Caco-2 (cell line): ENCODE measurements around the gene FRY. TPM values are rescaled to one million over a fixed set of nuclear protein-coding genes. Genes with fewer than 3 reads are reported as not detected.

Experiments used
- BruUV-seq: library from RNA; stranded (reverse); fragments of 400-500 nt; replicated peaks from 2 replicates; lab custom pipeline; 2021; lab: Mats Ljungman, UMichigan
- CTCF ChIA-PET: fragments of 300-600 bp; sonication (Branson Sonifier 250); formaldehyde crosslinking; loops from one replicate; lab custom pipeline; 2022; ENCODE audit warnings: antibody characterized with exemption; lab: Charles Lee
- POLR2A ChIA-PET: fragments of 300-600 bp; sonication (Branson Sonifier 250); formaldehyde crosslinking; loops from one replicate; lab custom pipeline; 2022; ENCODE audit warnings: antibody characterized with exemption; lab: Charles Lee
- DNase-seq, 2 experiments: peaks; one replicate each; pipeline versions ENCODE4 v3.0.0 to v3.0.0-alpha.2; 2020 to 2022
- H3K27me3 ChIP-seq: replicated peaks from 2 replicates; pipeline ENCODE4 v1.6.0; 2011; ENCODE audit warnings: low read length; ENCODE audit not compliant: control insufficient read depth, insufficient read depth
- H3K36me3 ChIP-seq: 2 replicates; pipeline ENCODE4 v1.5.1; 2011; ENCODE audit warnings: low read length; ENCODE audit not compliant: control insufficient read depth, insufficient read depth
- H3K4me1 ChIP-seq: fragments of 250-450 bp; sonication (Bioruptor Pico); 2 replicates; pipeline ENCODE4 v1.5.1; 2020; ENCODE audit warnings: mild to moderate bottlenecking
- H3K4me3 ChIP-seq: 2 replicates; pipeline ENCODE4 v1.5.1; 2011; ENCODE audit warnings: low read depth, mild to moderate bottlenecking, control low read depth, low read length
- H3K9me3 ChIP-seq: fragments of 250-450 bp; sonication (Bioruptor Pico); 2 replicates; pipeline ENCODE4 v1.5.1; 2020; ENCODE audit warnings: mild to moderate bottlenecking, moderate library complexity
- H3K27ac Mint-ChIP-seq: one replicate; pipeline ENCODE4 v1.8.0; 2022; ENCODE audit warnings: mixed read lengths; ENCODE audit not compliant: unreplicated experiment
- H3K27me3 Mint-ChIP-seq: one replicate; pipeline ENCODE4 v1.8.0; 2022; ENCODE audit warnings: mixed read lengths; ENCODE audit not compliant: insufficient read depth, unreplicated experiment
- H3K36me3 Mint-ChIP-seq: one replicate; pipeline ENCODE4 v1.8.0; 2022; ENCODE audit warnings: mild to moderate bottlenecking, mixed read lengths; ENCODE audit not compliant: insufficient read depth, unreplicated experiment
- H3K4me1 Mint-ChIP-seq: one replicate; pipeline ENCODE4 v1.8.0; 2022; ENCODE audit warnings: low read depth, mixed read lengths; ENCODE audit not compliant: unreplicated experiment
- H3K4me3 Mint-ChIP-seq: one replicate; pipeline ENCODE4 v1.8.0; 2022; ENCODE audit warnings: mild to moderate bottlenecking, moderate library complexity, mixed read lengths; ENCODE audit not compliant: unreplicated experiment
- H3K9me3 Mint-ChIP-seq: one replicate; pipeline ENCODE4 v1.8.0; 2022; ENCODE audit warnings: mixed read lengths; ENCODE audit not compliant: unreplicated experiment
- CTCF ChIP-seq, 2 experiments: fragments of 200-600 bp in 1 of 2; IDR thresholded peaks; 1 replicate in 1 of 2; 2 replicates in 1 of 2; pipeline versions ENCODE4 v1.5.1 to v1.8.0; 2011 to 2022; ENCODE audit warnings: antibody characterized with exemption in 1 of 2, control low read depth in 1 of 2, inconsistent platforms in 1 of 2, low read depth in 1 of 2, low read length in 1 of 2, mild to moderate bottlenecking in 1 of 2, moderate library complexity in 1 of 2; ENCODE audit not compliant: insufficient read depth in 1 of 2, severe bottlenecking in 1 of 2, unreplicated experiment in 1 of 2
- intact Hi-C: fragments of 100-400 bp; cut with micrococcal nuclease; formaldehyde crosslinking; loops from one replicate; pipeline ENCODE4 v1.10.0; 2022; ENCODE audit not compliant: unreplicated experiment
- total RNA-seq: library from RNA; stranded (reverse); gene quantifications from 2 replicates; pipeline ENCODE4 v1.2.3, GENCODE V29; 2022

FRY gene
- total RNA-seq, 1 experiment from 2014 or later = 118 TPM

- Mint-ChIP-seq H3K36me3 (peaks cover 11% of the 10 kb centered on the region), H3K4me3 (no peak overlapping the region), H3K27ac (peak overlapping the region; percentile 86), H3K27me3 (no peaks in the 10 kb centered on the region), H3K9me3 (peaks cover 28% of the 10 kb centered on the region), H3K4me1 (peaks cover 43% of the 10 kb centered on the region)
- no TSS peak for BruUV-seq
- CTCF ChIA-PET = no interaction called here
- POLR2A ChIA-PET = no interaction called here
- no peak for DNase-seq
- no peak overlapping the region for H3K4me3 ChIP-seq
- no peaks in the 10 kb centered on the region for H3K36me3 ChIP-seq
- intact Hi-C loops = no loop called here
- H3K4me1 ChIP-seq = peaks cover 22% of the 10 kb centered on the region
- H3K27me3 ChIP-seq = no peaks in the 10 kb centered on the region; the same call in 1 of the 2 replicates
- H3K9me3 ChIP-seq = no peaks in the 10 kb centered on the region; the same call in 1 of the 2 replicates
- TF ChIP-seq CTCF (IDR thresholded peaks at IDR 0.05; ENCODE audit: insufficient read depth in 1 of 2, low read depth in 1 of 2, low read length in 1 of 2, severe bottlenecking in 1 of 2, unreplicated experiment in 1 of 2) = no peak
These were observed 115.6 kb downstream of the FRY start for GRCh38 chr13:32147193-32147592.

- no TSS peak for BruUV-seq
- Histone ChIP-seq H3K9me3 (no peaks in the 10 kb centered on the region; the same call in 1 of the 2 replicates), H3K27me3 (no peaks in the 10 kb centered on the region; the same call in 1 of the 2 replicates), H3K4me3 (no peak overlapping the region), H3K4me1 (peaks cover 15% of the 10 kb centered on the region), H3K36me3 (no peaks in the 10 kb centered on the region)
- no peaks in the 10 kb centered on the region for H3K27me3 Mint-ChIP-seq
- TF ChIP-seq CTCF (IDR thresholded peaks at IDR 0.05; ENCODE audit: insufficient read depth in 1 of 2, low read depth in 1 of 2, low read length in 1 of 2, severe bottlenecking in 1 of 2, unreplicated experiment in 1 of 2) = no peak
- ChIA-PET CTCF (no interaction called here), POLR2A (no interaction called here)
- H3K4me1 Mint-ChIP-seq = peaks cover 35% of the 10 kb centered on the region
- peaks cover 34% of the 10 kb centered on the region for H3K9me3 Mint-ChIP-seq
- intact Hi-C loops = no loop called here
- DNase-seq = no peak
- no peak overlapping the region for H3K27ac Mint-ChIP-seq
- no peak overlapping the region for H3K4me3 Mint-ChIP-seq
- peaks cover 11% of the 10 kb centered on the region for H3K36me3 Mint-ChIP-seq
These were observed 116.4 kb downstream of the FRY start for GRCh38 chr13:32147976-32148375.

- no peak for DNase-seq
- Mint-ChIP-seq H3K27ac (no peak overlapping the region), H3K4me1 (peaks cover 15% of the 10 kb centered on the region), H3K36me3 (peaks cover 11% of the 10 kb centered on the region), H3K4me3 (no peak overlapping the region), H3K9me3 (peaks cover 27% of the 10 kb centered on the region), H3K27me3 (no peaks in the 10 kb centered on the region)
- Histone ChIP-seq H3K4me1 (no peaks in the 10 kb centered on the region), H3K4me3 (no peak overlapping the region), H3K27me3 (no peaks in the 10 kb centered on the region), H3K9me3 (peaks cover 3% of the 10 kb centered on the region; the same call in 1 of the 2 replicates), H3K36me3 (no peaks in the 10 kb centered on the region)
- ChIA-PET CTCF (no interaction called here), POLR2A (no interaction called here)
- TF ChIP-seq CTCF (IDR thresholded peaks at IDR 0.05; ENCODE audit: insufficient read depth in 1 of 2, low read depth in 1 of 2, low read length in 1 of 2, severe bottlenecking in 1 of 2, unreplicated experiment in 1 of 2) = no peak
- intact Hi-C loops = no loop called here
- BruUV-seq = no TSS peak
These were observed 118.7 kb downstream of the FRY start for GRCh38 chr13:32150239-32150638.
